Hepatic stellate cell (primary cell): ENCODE results near the gene PAPLN.
"Not testable (repeated sequence)": the region's sequence is repeated elsewhere in the genome, so short reads cannot be mapped to it uniquely, and the experiment has no call there.

Source experiments
- DNase-seq: peaks from one replicate; pipeline ENCODE4 v3.0.0; 2011; ENCODE audit warnings: low spot score

PAPLN gene

DNA sequence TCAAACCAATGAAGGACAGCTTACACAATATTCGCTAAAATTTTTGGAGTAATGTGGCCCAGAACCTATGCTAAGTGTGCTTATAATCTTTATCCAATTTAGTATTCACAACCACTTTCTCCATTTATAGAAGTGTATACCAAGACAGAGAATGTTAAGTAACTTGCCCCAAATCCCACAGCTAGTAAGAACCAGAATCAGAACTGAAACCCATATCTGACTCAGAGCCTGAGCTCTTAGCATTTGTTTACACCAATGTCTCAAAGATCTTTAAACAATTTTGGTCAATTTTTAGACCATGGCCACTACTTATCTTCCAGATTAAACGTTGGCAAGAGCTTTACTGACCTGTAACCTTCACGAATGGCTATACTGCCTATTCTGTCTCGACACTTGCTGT, 53.0 kb downstream of the PAPLN start:
- no peak for DNase-seq

DNA sequence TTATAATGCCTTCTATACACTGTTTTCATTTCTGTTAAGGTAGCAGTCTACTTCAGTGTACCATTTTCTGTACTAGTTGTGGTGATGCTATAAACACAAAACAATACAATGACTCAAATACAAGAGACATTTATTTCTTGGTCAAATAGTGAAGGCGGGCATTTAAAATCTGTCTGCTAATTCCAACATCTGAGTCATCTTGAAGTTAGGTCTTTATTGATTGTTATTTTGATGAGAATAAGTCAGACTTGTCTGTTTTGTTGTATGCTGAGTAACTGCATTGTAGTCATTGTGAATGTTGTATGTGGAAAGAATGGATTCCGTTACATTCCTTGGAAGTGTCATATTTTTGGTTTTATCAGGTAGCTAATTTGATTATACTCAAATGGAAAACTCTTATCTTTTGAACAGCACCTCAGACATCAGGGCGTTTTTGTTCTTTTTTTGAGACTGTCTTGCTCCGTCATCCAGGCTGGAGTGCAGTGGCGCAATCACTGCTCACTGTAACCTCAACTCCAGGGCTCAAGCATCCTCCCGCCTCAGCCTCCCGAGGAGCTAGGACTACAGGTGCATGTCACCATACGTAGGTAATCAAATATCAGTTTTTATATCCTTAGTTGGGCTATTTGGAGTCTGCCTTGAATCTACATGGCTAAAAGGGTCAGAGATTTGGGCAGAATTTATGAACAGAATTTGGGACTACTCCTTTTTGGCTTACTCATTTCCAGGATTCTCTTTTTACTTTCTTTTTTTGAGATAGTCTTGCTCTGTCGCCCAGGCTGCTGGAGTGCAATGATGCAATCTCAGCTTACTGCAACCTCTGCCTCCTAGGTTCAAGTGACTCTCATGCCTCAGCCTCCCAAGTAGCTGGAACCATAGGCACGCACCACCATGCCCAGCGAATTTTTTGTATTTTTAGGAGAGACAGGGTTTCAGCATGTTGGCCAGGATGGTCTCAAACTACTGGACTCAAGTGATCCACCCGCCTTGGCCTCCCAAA, 56.8 kb downstream of the PAPLN start:
- DNase-seq = no peak

DNA sequence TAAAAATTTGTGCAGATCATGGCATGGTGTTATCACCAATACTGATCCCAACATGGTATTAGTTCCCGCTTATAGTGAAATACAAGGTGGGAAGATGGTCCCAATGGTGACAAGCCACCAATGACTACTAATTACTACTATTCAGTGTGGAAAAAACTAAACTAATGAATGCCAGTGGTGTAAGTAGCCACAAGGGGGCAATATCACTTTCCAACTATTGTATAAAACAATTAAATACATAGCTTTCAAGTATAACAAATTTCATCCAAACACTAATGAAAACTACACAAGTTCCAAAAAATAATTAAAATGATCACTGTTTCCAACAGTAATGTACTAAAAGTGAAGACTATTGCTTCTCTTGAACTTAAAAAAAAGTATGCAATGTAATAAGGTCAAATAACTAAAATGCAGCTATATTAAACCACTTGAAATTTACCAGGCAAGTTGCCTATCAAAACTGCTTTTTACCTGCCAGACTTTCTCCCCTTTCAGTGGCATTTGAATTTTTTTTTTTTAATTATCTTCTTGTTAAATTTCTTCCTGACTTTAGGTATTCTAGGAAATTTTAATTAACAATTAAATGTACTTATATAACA, 58.0 kb downstream of the PAPLN start:
- peak; percentile 20 for DNase-seq

DNA sequence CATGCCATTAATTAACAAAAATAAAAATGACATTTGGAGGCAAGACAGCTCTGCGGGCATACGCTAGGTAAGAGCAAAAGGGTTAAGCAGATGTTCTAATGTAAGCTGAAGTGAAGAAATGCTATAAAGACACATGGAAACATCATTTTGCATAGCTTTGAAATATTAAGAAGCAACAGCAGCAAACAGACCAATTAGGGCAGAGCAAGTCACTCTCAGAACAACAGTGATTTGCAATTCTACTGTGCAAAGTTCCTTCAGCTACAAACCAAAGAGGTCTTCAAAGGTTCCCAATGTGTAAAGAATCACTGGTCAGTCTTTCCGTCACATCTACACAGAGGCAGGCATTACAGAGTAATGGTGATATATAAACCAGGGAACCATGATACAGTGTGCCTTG, 68.2 kb downstream of the PAPLN start:
- DNase-seq = no peak

DNA sequence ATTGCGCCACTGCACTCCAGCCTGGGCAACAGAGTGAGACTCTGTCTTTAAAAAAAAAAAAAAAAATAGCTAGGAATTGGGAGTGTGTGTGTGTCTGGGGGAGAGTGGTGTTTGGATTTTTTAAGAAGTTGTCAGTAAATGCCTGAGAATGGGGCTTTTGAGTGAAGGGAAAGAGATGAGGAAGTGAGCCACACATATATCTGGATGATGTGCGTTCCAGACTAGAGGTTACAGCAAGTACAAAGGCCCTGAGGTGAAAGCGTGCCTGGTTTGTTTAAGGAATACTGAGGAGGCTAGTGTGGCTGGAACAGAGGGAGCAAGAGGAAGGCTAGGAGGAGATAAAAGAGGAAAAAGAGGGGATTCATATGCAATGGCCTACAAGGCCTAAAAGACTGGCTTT, 70.0 kb downstream of the PAPLN start:
- no peak for DNase-seq

DNA sequence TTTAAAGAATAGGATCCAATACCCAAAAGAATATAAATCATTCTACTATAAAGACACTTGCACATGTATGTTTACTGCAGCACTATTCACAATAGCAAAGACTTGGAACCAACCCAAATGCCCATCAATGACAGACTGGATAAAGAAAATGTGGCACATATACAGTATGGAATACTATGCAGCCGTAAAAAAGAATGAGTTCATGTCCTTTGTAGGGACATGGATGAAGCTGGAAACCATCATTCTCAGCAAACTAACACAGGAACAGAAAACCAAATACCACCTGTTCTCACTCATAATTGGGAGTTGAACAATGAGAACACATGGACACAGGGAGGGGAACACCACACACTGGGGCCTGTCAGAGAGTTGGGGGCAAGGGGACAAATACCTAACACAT, 71.9 kb downstream of the PAPLN start:
- DNase-seq = not testable (repeated sequence)

DNA sequence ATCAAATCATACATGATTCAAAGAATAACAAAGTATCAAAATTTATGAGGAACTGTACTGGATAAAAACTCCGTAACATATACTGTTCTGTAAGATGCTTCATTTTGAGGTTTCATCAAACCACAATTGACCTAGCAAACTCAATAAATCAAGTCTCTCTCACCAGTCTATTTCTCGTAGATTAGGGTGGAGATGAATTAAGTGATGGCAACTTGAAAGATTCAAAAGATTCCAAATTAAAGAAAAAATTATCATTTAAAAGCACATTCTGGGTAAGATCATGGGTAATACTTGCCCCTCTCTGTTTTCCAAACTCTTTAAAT, 74.4 kb downstream of the PAPLN start:
- DNase-seq = no peak

DNA sequence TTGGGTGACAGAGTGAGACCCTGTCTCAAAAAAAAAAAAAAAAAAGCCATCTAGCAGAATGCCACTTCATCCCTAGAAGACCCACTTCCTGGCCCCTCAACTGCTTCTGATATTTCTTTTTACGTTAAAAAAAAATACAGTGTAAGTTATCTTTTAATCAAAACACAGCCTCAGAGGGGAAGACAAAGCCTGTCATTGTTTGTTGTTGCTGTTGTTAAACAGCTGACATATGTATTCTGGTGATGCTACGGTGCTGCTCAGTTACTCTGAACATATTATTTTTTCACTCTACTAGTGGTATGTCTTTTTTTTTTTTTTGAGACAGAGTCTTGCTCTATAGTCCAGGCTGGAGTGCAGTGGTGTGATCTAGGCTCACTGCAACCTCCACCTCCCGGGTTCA, 75.4 kb downstream of the PAPLN start:
- no peak for DNase-seq

DNA sequence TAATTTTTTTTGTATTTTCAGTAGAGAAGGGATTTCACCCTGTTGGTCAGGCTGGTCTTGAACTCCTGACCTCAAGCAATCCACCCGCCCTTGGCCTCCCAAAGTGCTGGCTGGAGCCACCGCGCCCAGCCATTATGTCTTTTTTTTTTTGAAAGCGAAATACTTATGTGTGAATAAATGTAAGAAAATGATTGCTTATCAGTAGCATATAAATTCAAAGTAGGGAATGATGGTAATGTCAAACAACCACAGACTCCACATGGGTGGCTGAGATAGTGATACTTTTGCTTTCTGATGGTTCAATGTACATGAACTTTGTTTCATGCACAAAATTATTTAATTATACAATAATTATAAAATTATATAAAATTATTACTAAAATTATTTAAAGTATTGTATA, 75.8 kb downstream of the PAPLN start:
- DNase-seq = no peak

DNA sequence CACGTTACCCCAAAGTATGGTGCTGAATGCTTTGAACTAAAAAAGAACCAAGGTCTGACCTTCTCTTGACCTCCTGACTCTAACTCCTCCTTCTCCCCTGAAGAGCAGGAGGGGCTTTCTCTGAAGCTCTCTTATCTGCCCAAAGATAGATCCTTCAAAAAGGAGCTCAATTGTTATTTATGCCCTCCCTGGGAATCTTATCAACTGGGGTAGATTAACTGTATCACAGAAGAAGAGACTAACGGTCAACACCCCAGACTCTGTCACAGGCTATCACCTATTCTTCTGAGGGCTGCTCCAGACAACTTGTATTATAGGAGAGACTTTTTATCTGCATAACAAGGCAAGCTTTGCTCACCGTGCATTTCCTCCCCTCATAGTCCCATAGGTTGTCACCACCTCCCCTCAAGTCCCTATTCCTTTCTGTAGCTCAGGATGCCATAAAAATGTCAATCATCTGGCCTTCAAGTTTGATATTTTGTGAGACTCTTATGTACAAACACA, 86.6 kb downstream of the PAPLN start:
- DNase-seq = no peak
